ENCODE data around the gene CLDN22.

Gene CLDN22

GRCh38 chr4:183360161-183360919 lies 40.3 kb upstream of the CLDN22 start:
- Histone ChIP-seq H3K9me3 (ENCODE audit: insufficient read depth, low read length, severe bottlenecking) (no peaks in the 10 kb centered on the region), H4K20me1 (ENCODE audit: insufficient read depth, low read length) (no peaks in the 10 kb centered on the region), H3K27me3 (ENCODE audit: insufficient read depth, low read length, poor library complexity) (no peaks in the 10 kb centered on the region), H3K79me2 (ENCODE audit: insufficient read depth, low read length) (no peaks in the 10 kb centered on the region), H3K4me2 (ENCODE audit: insufficient read depth, low read length) (no peak overlapping the region), H3K27ac (ENCODE audit: low read length) (no peak overlapping the region), H3K9ac (ENCODE audit: low read depth, low read length) (no peak overlapping the region), H3K36me3 (ENCODE audit: insufficient read depth, low read length) (no peaks in the 10 kb centered on the region), H3K4me1 (ENCODE audit: insufficient read depth, low read length) (no peaks in the 10 kb centered on the region), H2AFZ (ENCODE audit: low read depth, low read length) (no peak overlapping the region), H3K4me3 (ENCODE audit: low read depth in 1 of 2, low read length in 2 of 2) (no peak overlapping the region)
- DNase-seq: no peak
- no peak for ATAC-seq (ENCODE audit: insufficient read depth, low read depth)
- no peak for TF ChIP-seq EZH2 (IDR thresholded peaks at IDR 0.05; ENCODE audit: borderline replicate concordance, low read depth, low read length, severe bottlenecking)
- TF ChIP-seq, protein P1, sequence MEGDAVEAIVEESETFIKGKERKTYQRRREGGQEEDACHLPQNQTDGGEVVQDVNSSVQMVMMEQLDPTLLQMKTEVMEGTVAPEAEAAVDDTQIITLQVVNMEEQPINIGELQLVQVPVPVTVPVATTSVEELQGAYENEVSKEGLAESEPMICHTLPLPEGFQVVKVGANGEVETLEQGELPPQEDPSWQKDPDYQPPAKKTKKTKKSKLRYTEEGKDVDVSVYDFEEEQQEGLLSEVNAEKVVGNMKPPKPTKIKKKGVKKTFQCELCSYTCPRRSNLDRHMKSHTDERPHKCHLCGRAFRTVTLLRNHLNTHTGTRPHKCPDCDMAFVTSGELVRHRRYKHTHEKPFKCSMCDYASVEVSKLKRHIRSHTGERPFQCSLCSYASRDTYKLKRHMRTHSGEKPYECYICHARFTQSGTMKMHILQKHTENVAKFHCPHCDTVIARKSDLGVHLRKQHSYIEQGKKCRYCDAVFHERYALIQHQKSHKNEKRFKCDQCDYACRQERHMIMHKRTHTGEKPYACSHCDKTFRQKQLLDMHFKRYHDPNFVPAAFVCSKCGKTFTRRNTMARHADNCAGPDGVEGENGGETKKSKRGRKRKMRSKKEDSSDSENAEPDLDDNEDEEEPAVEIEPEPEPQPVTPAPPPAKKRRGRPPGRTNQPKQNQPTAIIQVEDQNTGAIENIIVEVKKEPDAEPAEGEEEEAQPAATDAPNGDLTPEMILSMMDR (IDR thresholded peaks at IDR 0.05; ENCODE audit: borderline replicate concordance, extremely low read depth, low read length, poor library complexity, severe bottlenecking): no peak

DNA sequence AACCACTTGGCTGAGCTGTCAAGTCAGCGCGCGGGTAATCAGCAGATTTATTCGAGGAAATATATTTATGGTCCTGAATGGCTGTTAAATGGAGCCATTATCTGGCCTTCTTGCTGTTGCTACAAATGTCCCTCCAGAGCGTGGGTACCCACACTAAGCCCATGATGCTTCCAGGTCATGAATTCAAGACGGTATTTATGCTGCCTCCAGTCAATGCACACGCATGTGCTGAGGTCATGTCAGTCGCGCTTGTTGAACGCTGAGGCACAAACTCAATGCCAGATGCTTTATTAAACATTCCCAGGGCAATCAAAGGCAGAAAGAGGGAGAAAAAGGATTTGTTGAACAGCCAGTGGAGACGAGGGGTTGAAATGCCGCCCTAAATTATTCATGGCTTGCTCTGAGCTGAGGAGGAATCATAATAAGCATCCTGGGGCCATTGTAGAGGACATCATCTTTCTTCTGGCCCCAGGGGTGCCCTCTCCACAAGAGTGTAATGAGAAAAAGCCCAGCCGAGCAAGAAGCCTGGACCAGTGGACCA lies 38.2 kb upstream of the CLDN22 start:
- Histone ChIP-seq H3K4me3 (ENCODE audit: low read depth in 1 of 2, low read length in 2 of 2) (no peak overlapping the region), H3K4me1 (ENCODE audit: insufficient read depth, low read length) (no peaks in the 10 kb centered on the region), H3K9ac (ENCODE audit: low read depth, low read length) (no peak overlapping the region), H3K79me2 (ENCODE audit: insufficient read depth, low read length) (no peaks in the 10 kb centered on the region), H3K9me3 (ENCODE audit: insufficient read depth, low read length, severe bottlenecking) (no peaks in the 10 kb centered on the region), H3K27me3 (ENCODE audit: insufficient read depth, low read length, poor library complexity) (no peaks in the 10 kb centered on the region), H2AFZ (ENCODE audit: low read depth, low read length) (no peak overlapping the region), H3K36me3 (ENCODE audit: insufficient read depth, low read length) (no peaks in the 10 kb centered on the region), H4K20me1 (ENCODE audit: insufficient read depth, low read length) (no peaks in the 10 kb centered on the region), H3K27ac (ENCODE audit: low read length) (no peak overlapping the region), H3K4me2 (ENCODE audit: insufficient read depth, low read length) (no peak overlapping the region)
- TF ChIP-seq EZH2 (IDR thresholded peaks at IDR 0.05; ENCODE audit: borderline replicate concordance, low read depth, low read length, severe bottlenecking): no peak
- TF ChIP-seq, protein P1 (IDR thresholded peaks at IDR 0.05; ENCODE audit: borderline replicate concordance, extremely low read depth, low read length, poor library complexity, severe bottlenecking): no peak
- ATAC-seq (ENCODE audit: insufficient read depth, low read depth) (no peak), DNase-seq (no peak)

DNA sequence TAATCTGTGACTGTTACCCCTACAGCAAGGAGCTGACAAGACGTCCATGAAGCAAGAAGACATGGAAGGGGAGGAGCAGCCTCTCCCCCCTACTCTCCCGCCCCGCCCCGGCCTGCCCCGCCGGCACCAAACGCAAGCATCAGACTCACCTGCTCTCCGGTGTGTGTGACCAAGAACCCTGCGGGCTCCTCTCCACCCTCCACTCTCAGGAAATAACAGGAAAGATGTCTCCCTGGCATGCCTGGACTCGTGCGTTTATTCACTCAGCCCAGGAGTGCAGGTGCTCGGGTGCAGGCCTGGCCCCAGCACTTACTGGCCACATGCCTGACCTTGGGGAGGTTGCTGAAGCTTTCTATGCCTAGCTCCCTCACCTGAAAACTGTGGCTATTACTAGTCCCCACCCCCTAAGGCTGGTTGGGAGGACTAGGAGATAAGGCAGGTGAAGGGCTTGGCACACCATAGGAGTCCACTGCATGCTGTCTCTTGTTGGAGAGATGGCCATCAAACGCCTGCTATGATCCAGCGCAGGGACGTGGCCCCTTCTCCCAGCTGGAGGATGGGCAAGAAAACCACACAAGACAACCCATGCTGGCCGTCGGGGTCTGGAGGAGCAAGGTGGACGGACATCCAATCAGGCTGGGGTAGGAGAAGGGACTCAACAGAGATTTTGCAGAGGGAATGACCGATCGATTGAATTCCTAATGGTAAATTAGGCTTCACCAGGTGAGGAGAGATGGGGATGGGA lies 37.0 kb upstream of the CLDN22 start:
- ATAC-seq (ENCODE audit: insufficient read depth, low read depth) (no peak), DNase-seq (no peak)
- Histone ChIP-seq H3K9ac (ENCODE audit: low read depth, low read length) (no peak overlapping the region), H3K4me2 (ENCODE audit: insufficient read depth, low read length) (no peak overlapping the region), H3K27me3 (ENCODE audit: insufficient read depth, low read length, poor library complexity) (no peaks in the 10 kb centered on the region), H2AFZ (ENCODE audit: low read depth, low read length) (no peak overlapping the region), H3K9me3 (ENCODE audit: insufficient read depth, low read length, severe bottlenecking) (no peaks in the 10 kb centered on the region), H4K20me1 (ENCODE audit: insufficient read depth, low read length) (no peaks in the 10 kb centered on the region), H3K4me3 (ENCODE audit: low read depth in 1 of 2, low read length in 2 of 2) (no peak overlapping the region), H3K4me1 (ENCODE audit: insufficient read depth, low read length) (no peaks in the 10 kb centered on the region), H3K36me3 (ENCODE audit: insufficient read depth, low read length) (no peaks in the 10 kb centered on the region), H3K27ac (ENCODE audit: low read length) (no peak overlapping the region), H3K79me2 (ENCODE audit: insufficient read depth, low read length) (no peaks in the 10 kb centered on the region)
- TF ChIP-seq, protein P1 (IDR thresholded peaks at IDR 0.05; ENCODE audit: borderline replicate concordance, extremely low read depth, low read length, poor library complexity, severe bottlenecking): no peak
- TF ChIP-seq EZH2 (IDR thresholded peaks at IDR 0.05; ENCODE audit: borderline replicate concordance, low read depth, low read length, severe bottlenecking): no peak

All from DND-41 (cell line).